CD14-positive monocyte (primary cell): ENCODE data around the gene CDK3. TPM values are rescaled to one million over a fixed set of nuclear protein-coding genes. Genes with fewer than 3 reads are reported as not detected.

Experiments
- DNase-seq, 3 donors: peaks; one replicate each; pipeline ENCODE4 v3.0.0-alpha.2; 2011 to 2022
- H2AFZ ChIP-seq: 2 replicates; pipeline ENCODE4 v1.6.0; 2012; ENCODE audit warnings: mild to moderate bottlenecking, low read depth, low read length, inconsistent platforms; ENCODE audit not compliant: insufficient read depth, poor library complexity, severe bottlenecking
- H3K27ac ChIP-seq, 2 donors: 1 replicate in 1 of 2; 2 replicates in 1 of 2; pipeline ENCODE4 v1.5.1; 2012 to 2013; ENCODE audit warnings: low read length in 2 of 2, control low read depth in 1 of 2, inconsistent platforms in 1 of 2, low read depth in 1 of 2, mild to moderate bottlenecking in 1 of 2
- H3K27me3 ChIP-seq, 2 donors: one replicate each; pipeline versions ENCODE4 v1.6.0 to v1.6.1; 2011 to 2013; ENCODE audit warnings: low read length in 2 of 2; ENCODE audit not compliant: control insufficient read depth in 2 of 2, insufficient read depth in 2 of 2
- H3K36me3 ChIP-seq, 2 donors: replicated peaks in 1 of 2; 1 replicate in 1 of 2; 2 replicates in 1 of 2; pipeline versions ENCODE4 v1.5.1 to v1.6.1; 2012 to 2013; ENCODE audit warnings: low read length in 2 of 2, control low read depth in 1 of 2, inconsistent platforms in 1 of 2, mild to moderate bottlenecking in 1 of 2; ENCODE audit not compliant: insufficient read depth in 2 of 2, control insufficient read depth in 1 of 2
- H3K4me1 ChIP-seq, 2 donors: 1 replicate in 1 of 2; 2 replicates in 1 of 2; pipeline versions ENCODE4 v1.5.1 to v1.6.1; 2012 to 2013; ENCODE audit warnings: low read length in 2 of 2, control low read depth in 1 of 2, inconsistent platforms in 1 of 2, mild to moderate bottlenecking in 1 of 2, moderate library complexity in 1 of 2; ENCODE audit not compliant: insufficient read depth in 2 of 2, control insufficient read depth in 1 of 2
- H3K4me2 ChIP-seq: replicated peaks from 2 replicates; pipeline ENCODE3; 2012; ENCODE audit warnings: low read length, moderate library complexity, mild to moderate bottlenecking; ENCODE audit not compliant: poor library complexity, severe bottlenecking; ENCODE audit errors: extremely low read depth
- H3K4me3 ChIP-seq, 3 experiments: fragments of 200-600 bp in 1 of 3; sonication (generic) in 1 of 3; replicated peaks in 1 of 3; 1 replicate in 2 of 3; 2 replicates in 1 of 3; pipeline ENCODE4 v1.5.1; 2011 to 2013; ENCODE audit warnings: low read length in 3 of 3, mild to moderate bottlenecking in 3 of 3, control low read depth in 2 of 3, low read depth in 2 of 3, inconsistent platforms in 1 of 3, moderate library complexity in 1 of 3
- H3K79me2 ChIP-seq: 2 replicates; pipeline ENCODE4 v1.6.0; 2012; ENCODE audit warnings: mild to moderate bottlenecking, control low read depth, inconsistent platforms, low read length, moderate library complexity; ENCODE audit not compliant: insufficient read depth
- H3K9ac ChIP-seq: 2 replicates; pipeline ENCODE4 v1.6.0; 2017; ENCODE audit warnings: low read length, mild to moderate bottlenecking; ENCODE audit not compliant: insufficient read depth, poor library complexity, severe bottlenecking
- H3K9me3 ChIP-seq, 2 donors: replicated peaks in 1 of 2; 1 replicate in 1 of 2; 2 replicates in 1 of 2; pipeline versions ENCODE4 v1.5.1 to v1.6.1; 2012 to 2013; ENCODE audit warnings: low read length in 2 of 2, control low read depth in 1 of 2; ENCODE audit not compliant: control insufficient read depth in 1 of 2, insufficient read depth in 1 of 2
- H4K20me1 ChIP-seq: 2 replicates; pipeline ENCODE4 v1.6.0; 2012; ENCODE audit warnings: mild to moderate bottlenecking, low read length, control low read depth, moderate library complexity; ENCODE audit not compliant: insufficient read depth
- H3K27ac Mint-ChIP-seq, 7 donors: one replicate each; pipeline ENCODE4 v1.8.0; 2020; ENCODE audit warnings: mild to moderate bottlenecking in 7 of 7, mixed read lengths in 7 of 7, moderate library complexity in 6 of 7, inconsistent platforms in 2 of 7
- H3K27me3 Mint-ChIP-seq, 3 donors: one replicate each; pipeline ENCODE4 v1.8.0; 2021 to 2022; ENCODE audit warnings: low read depth in 3 of 3, mild to moderate bottlenecking in 3 of 3, mixed read lengths in 3 of 3, moderate library complexity in 3 of 3, inconsistent platforms in 1 of 3
- H3K36me3 Mint-ChIP-seq, 2 donors: one replicate each; pipeline ENCODE4 v1.8.0; 2020; ENCODE audit warnings: mixed read lengths in 2 of 2, inconsistent platforms in 1 of 2, mild to moderate bottlenecking in 1 of 2
- H3K4me1 Mint-ChIP-seq: one replicate; pipeline ENCODE4 v1.8.0; 2020; ENCODE audit warnings: mild to moderate bottlenecking, mixed read lengths
- H3K4me3 Mint-ChIP-seq, 2 donors: one replicate each; pipeline ENCODE4 v1.8.0; 2020; ENCODE audit warnings: mild to moderate bottlenecking in 2 of 2, mixed read lengths in 2 of 2, moderate library complexity in 1 of 2
- H3K9me3 Mint-ChIP-seq, 7 donors: one replicate each; pipeline ENCODE4 v1.8.0; 2020 to 2022; ENCODE audit warnings: mixed read lengths in 7 of 7, mild to moderate bottlenecking in 6 of 7, moderate library complexity in 6 of 7, inconsistent platforms in 2 of 7
- WGBS: methylation state at CpG from one replicate; pipeline ENCODE4 v1.1.5; 2013; ENCODE audit warnings: missing lambda C conversion rate; ENCODE audit not compliant: insufficient coverage; 5-methylcytosine and 5-hydroxymethylcytosine counted together
- intact Hi-C, 2 donors: fragments of 100-400 bp; cut with micrococcal nuclease; formaldehyde crosslinking; loops; one replicate each; pipeline versions ENCODE4 v1.15.0 to v1.15.1; 2023
- polyA plus RNA-seq, 3 donors: library from polyadenylated mRNA; depleted of rRNA in 1 of 3; unstranded in 2 of 3; stranded (reverse) in 1 of 3; fragments of 300-500 nt in 2 of 3; fragments of >200 nt in 1 of 3; fragmentation: Illumina TruSeq in 2 of 3; gene quantifications; 1 replicate in 2 of 3; 2 replicates in 1 of 3; pipeline ENCODE4 v1.2.3, GENCODE V29; 2012 to 2021
- TF ChIP-seq, protein P1 (sequence below): fragments of 200-600 bp; IDR thresholded peaks from one replicate; pipeline ENCODE4 v1.8.0; 2022; ENCODE audit warnings: antibody characterized with exemption, mild to moderate bottlenecking

Gene CDK3
- polyA plus RNA-seq, 3 donors: 25.5 TPM; not detected in 2

DNA sequence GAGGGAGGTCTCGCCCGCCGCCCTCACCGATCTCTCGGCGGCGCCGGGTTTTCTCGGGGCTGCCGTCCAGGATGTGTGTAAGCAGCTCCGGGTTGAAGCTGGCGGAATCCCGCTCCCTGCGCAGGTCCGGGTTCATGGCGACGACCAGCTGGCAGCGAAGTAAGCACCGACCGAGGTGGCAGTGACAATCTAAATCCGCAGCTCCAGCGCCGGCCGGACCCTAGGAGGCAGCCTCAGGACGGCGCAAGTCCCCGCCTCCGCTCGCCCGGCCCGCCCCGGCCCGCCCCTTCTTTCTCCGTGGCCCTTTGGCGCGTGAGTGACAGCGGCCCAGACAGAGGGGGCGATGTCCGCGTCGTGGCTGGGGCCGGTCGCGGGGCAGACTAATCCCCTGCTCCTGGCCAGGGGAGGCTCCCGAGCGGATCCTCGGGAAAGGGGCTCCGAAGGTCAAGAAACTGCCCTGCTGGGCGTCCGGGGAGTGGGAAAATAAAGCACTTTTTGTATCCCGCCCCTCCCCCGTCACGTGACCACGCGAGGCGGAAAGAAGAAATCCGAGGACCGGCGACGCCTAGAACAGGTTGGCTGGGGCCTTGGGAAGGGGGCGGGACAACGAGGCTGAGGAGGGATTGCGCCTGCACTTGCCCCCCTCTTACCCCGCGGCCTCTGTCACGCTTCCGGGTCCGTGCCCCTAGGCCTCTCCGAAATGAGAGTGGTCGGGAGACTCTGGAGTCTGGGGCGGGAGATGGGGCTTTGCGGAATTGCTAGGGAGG, 21.5 kb upstream of the CDK3 start, which contains the start of the genes ACOX1 and TEN1:
Gene ACOX1 (minus strand): TSS at position 229 of the 767 bp plus-strand sequence. CDS start 93 bp downstream, at position 136.
Gene TEN1 (plus strand): TSS at position 303 of the 767 bp plus-strand sequence. CDS start 6,953 bp downstream, outside the sequence.
- H3K4me3 ChIP-seq: peak within 1 kb of the TSS; percentile 64 to 100 (median 96)
- no peaks in the 10 kb centered on the region for H3K9me3 Mint-ChIP-seq
- H3K36me3 ChIP-seq: peaks cover 6 to 10% of the 10 kb centered on the region in 2 donors
- intact Hi-C loops: loop anchor here in 1 of 2 donors (10.0 kb wide), 1 partner anchor 194 kb away; the partner anchor contains the start of gene UNK
- no peaks in the 10 kb centered on the region for H3K27me3 ChIP-seq
- H3K9me3 ChIP-seq: no peaks in the 10 kb centered on the region
- H3K36me3 Mint-ChIP-seq: peaks cover 20 to 34% of the 10 kb centered on the region in 2 donors
- TF ChIP-seq, protein P1, sequence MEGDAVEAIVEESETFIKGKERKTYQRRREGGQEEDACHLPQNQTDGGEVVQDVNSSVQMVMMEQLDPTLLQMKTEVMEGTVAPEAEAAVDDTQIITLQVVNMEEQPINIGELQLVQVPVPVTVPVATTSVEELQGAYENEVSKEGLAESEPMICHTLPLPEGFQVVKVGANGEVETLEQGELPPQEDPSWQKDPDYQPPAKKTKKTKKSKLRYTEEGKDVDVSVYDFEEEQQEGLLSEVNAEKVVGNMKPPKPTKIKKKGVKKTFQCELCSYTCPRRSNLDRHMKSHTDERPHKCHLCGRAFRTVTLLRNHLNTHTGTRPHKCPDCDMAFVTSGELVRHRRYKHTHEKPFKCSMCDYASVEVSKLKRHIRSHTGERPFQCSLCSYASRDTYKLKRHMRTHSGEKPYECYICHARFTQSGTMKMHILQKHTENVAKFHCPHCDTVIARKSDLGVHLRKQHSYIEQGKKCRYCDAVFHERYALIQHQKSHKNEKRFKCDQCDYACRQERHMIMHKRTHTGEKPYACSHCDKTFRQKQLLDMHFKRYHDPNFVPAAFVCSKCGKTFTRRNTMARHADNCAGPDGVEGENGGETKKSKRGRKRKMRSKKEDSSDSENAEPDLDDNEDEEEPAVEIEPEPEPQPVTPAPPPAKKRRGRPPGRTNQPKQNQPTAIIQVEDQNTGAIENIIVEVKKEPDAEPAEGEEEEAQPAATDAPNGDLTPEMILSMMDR: peak; percentile 50
- no peaks in the 10 kb centered on the region for H4K20me1 ChIP-seq
- H3K79me2 ChIP-seq: peaks cover 66% of the 10 kb centered on the region
- H3K27ac ChIP-seq: peak within 1 kb of the TSS; percentile 94 to 100
- H3K27ac Mint-ChIP-seq: peak within 1 kb of the TSS; percentile 98 to 100 (median 99)
- peak within 1 kb of the TSS; percentile 97 for H3K9ac ChIP-seq
- H3K27me3 Mint-ChIP-seq: no peaks in the 10 kb centered on the region
- H3K4me2 ChIP-seq: peak within 1 kb of the TSS; percentile 81
- H3K4me1 ChIP-seq: peaks cover 51 to 59% of the 10 kb centered on the region in 2 donors
- DNase-seq: peak; percentile 93 to 96 (median 94)
- under 1% methylated on average over 62 of the region's 72 CpGs for WGBS
- peak within 1 kb of the TSS; percentile 89 for H2AFZ ChIP-seq
- peak within 1 kb of the TSS; percentile 93 to 99 for H3K4me3 Mint-ChIP-seq
- peaks cover 53% of the 10 kb centered on the region for H3K4me1 Mint-ChIP-seq

DNA sequence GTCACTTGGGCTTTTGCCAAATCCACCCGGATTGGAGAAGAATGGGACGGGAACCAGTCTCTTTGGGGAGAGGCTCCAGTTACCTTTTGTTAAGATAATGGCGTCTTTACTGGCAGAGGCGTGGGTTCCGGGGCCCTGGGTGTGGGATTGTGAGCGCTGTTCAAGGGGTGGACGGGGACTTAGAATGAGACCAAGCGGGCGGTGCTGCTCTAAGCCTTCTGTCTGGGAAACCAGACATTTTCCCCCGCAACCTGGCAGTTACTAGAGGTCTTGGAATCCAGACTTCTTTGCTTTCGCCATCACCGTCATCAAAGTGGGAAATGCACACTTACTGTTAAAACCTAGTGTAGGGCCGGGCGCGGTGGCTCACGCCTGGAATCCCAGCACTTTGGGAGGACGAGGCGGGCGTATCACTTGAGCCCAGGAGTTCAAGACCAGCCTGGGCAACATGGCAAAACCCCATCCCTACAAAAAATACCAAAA, 20.9 kb upstream of the CDK3 start:
- H3K4me1 Mint-ChIP-seq: peaks cover 53% of the 10 kb centered on the region
- H3K27me3 Mint-ChIP-seq: no peaks in the 10 kb centered on the region
- Histone ChIP-seq H3K9me3 (no peaks in the 10 kb centered on the region), H3K9ac (peak overlapping the region; percentile 97), H2AFZ (peak overlapping the region; percentile 89), H3K4me1 (peaks cover 51 to 59% of the 10 kb centered on the region in 2 donors), H3K36me3 (peaks cover 6 to 10% of the 10 kb centered on the region in 2 donors), H3K27me3 (no peaks in the 10 kb centered on the region), H4K20me1 (no peaks in the 10 kb centered on the region), H3K4me2 (peak overlapping the region; percentile 81), H3K27ac (peak overlapping the region; percentile 94 to 100), H3K79me2 (peaks cover 61% of the 10 kb centered on the region), H3K4me3 (peak overlapping the region; percentile 64 to 100 (median 96))
- peak in 1 of 3 donors; percentile 51 for DNase-seq
- peaks cover 16 to 28% of the 10 kb centered on the region in 2 donors for H3K36me3 Mint-ChIP-seq
- peak overlapping the region; percentile 93 to 99 for H3K4me3 Mint-ChIP-seq
- TF ChIP-seq, protein P1: no peak
- H3K27ac Mint-ChIP-seq: peak overlapping the region; percentile 98 to 100 (median 99)
- 1% methylated on average over 16 of the region's 19 CpGs for WGBS
- H3K9me3 Mint-ChIP-seq: no peaks in the 10 kb centered on the region
- intact Hi-C loops: loop anchor here in 1 of 2 donors (10.0 kb wide), 1 partner anchor 195 kb away; the partner anchor contains the start of gene UNK
